ENCODE measurements around the gene FICD. TPM values are rescaled to one million over a fixed set of nuclear protein-coding genes. Genes with fewer than 3 reads are reported as not detected.

Gene FICD
- total RNA-seq, 6 experiments from 2014 or later = 8.5 to 12.1 (median 9.9) TPM

DNA sequence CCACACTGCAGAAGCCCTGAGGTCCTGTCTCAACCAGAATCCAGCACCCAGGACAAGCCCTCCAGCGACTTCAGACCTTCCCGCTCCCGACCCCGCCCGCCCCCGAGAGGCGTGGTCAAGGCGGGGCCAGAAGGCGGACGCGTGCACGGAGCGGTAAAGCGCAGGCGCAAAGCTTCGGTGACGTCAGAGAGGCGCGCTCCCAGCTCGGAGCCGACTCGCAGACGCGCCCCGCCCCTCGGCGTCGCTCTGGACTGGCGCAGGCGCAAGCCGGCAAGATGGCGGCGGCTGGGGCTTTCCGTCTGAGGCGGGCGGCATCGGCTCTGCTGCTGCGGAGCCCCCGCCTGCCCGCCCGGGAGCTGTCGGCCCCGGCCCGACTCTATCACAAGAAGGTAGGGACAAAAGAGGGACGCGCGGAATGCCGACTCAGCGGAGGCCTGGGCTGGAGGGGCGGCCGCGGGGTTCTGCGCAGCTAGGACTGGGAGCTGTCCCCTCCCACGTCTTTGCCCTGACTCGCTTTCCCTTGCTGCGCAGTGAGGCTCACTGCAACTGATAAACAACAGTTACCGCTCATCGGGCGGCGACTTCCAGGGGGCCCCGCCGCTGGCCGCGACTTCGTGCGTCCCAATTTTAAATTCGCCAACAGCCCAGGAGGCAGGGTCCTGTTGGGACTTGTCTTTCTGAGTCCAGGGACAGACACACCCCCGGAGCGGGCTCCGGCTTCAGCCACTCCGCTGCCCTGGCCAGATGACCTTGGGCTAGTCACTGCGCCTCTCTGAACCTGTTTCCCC, 47.5 kb downstream of the FICD start, which contains the start of gene ISCU:
Gene ISCU (plus strand): TSS at position 249 of the 788 bp plus-strand sequence. CDS start 27 bp downstream, at position 276.
- peak within 1 kb of the TSS; percentile 99 for H3K4me3 Mint-ChIP-seq
- H3K27ac Mint-ChIP-seq = peak within 1 kb of the TSS; percentile 99
- peaks cover 3% of the 10 kb centered on the region; the same call in 1 of the 2 replicates for H3K27me3 Mint-ChIP-seq (ENCODE audit: insufficient read depth)
- TF ChIP-seq, protein P1, sequence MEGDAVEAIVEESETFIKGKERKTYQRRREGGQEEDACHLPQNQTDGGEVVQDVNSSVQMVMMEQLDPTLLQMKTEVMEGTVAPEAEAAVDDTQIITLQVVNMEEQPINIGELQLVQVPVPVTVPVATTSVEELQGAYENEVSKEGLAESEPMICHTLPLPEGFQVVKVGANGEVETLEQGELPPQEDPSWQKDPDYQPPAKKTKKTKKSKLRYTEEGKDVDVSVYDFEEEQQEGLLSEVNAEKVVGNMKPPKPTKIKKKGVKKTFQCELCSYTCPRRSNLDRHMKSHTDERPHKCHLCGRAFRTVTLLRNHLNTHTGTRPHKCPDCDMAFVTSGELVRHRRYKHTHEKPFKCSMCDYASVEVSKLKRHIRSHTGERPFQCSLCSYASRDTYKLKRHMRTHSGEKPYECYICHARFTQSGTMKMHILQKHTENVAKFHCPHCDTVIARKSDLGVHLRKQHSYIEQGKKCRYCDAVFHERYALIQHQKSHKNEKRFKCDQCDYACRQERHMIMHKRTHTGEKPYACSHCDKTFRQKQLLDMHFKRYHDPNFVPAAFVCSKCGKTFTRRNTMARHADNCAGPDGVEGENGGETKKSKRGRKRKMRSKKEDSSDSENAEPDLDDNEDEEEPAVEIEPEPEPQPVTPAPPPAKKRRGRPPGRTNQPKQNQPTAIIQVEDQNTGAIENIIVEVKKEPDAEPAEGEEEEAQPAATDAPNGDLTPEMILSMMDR (IDR thresholded peaks at IDR 0.05) = no peak
- peaks cover 60% of the 10 kb centered on the region for H3K4me1 Mint-ChIP-seq (ENCODE audit: low read depth)
- DNase-seq = peak; percentile 95
- no peaks in the 10 kb centered on the region for H3K9me3 Mint-ChIP-seq
- peaks cover 21% of the 10 kb centered on the region for H3K36me3 Mint-ChIP-seq (ENCODE audit: low read depth)

DNA sequence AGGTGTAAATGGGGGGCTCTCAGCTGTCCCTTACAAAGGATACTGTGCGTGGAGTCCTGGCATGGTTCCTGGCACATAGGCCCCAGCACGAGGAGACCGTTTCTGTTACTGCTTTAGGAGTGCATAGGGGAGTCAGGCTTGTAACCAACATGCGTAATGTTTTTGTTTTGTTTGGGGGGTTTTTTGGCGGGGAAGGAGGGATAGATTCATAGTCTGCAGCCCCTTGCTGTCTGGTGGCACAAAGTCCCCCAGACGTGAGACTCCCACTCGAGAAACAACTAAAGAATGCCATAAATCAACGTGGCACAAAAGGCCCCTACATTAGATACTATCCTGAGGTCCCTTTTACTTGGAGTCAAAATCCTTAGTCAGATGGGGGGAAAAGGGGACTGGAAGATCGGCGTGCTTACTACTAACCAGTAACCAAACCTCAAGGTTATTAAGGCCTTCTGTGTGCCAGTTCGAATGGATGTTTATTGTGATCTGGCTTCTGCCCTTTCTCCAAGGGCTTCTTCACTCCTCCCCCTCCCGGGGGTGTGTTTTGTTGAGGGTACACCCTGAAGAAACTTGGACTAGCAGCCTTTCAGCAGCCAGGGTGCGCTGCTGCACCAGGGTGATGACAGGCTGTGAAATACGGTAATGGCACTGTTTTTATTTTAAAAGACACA, 48.2 kb downstream of the FICD start:
- Mint-ChIP-seq H3K27ac (peak overlapping the region; percentile 99), H3K36me3 (ENCODE audit: low read depth) (peaks cover 16% of the 10 kb centered on the region), H3K4me3 (peak overlapping the region; percentile 99), H3K9me3 (no peaks in the 10 kb centered on the region), H3K4me1 (ENCODE audit: low read depth) (peaks cover 56% of the 10 kb centered on the region), H3K27me3 (ENCODE audit: insufficient read depth) (peaks cover 3% of the 10 kb centered on the region; the same call in 1 of the 2 replicates)
- peak; percentile 82 for DNase-seq
- TF ChIP-seq, protein P1 (IDR thresholded peaks at IDR 0.05) = peak; percentile 89

DNA sequence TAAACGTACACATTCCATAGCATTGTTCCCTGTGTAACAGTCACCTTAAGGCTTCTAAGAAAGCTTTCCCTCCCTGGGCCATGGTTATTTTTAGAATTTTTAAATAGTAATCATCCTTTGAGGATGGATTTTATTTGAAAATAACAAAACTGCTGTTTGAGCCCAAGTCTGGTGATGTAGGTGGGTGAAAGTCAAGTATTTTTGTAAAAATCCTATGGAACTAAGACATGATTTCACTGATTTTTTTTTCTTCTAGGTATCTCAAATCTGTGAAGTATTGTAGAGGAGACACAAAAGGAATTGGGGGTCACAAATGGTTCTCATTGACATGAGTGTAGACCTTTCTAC, 48.7 kb downstream of the FICD start:
- Mint-ChIP-seq H3K36me3 (ENCODE audit: low read depth) (peaks cover 17% of the 10 kb centered on the region), H3K4me3 (peak overlapping the region; percentile 99), H3K27me3 (ENCODE audit: insufficient read depth) (peaks cover 3% of the 10 kb centered on the region; the same call in 1 of the 2 replicates), H3K27ac (peak overlapping the region; percentile 99; the same call in 1 of the 2 replicates), H3K9me3 (no peaks in the 10 kb centered on the region), H3K4me1 (ENCODE audit: low read depth) (peaks cover 54% of the 10 kb centered on the region)
- DNase-seq = no peak
- TF ChIP-seq, protein P1 (IDR thresholded peaks at IDR 0.05) = peak; percentile 58; the same call in 1 of the 2 replicates

DNA sequence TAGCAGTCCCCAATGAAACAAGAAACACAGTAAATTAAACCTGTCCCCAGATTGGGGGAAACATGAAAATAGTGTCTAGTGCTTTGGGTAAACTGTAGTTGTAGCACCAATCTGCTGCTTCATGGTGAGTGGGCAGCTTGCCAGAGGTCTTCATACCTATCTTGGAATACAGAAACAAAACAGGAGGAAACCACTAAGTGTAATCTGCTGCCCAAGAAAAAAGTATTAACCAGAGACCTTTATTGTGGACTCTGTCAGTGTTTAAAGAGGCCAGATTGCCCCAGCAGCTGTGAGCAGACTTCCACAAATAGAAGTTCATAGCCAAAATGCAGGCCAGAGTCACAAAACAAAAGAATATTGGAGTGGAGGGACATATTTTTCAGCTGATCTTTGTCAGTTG, 49.6 kb downstream of the FICD start:
- DNase-seq = no peak
- peaks cover 50% of the 10 kb centered on the region for H3K4me1 Mint-ChIP-seq (ENCODE audit: low read depth)
- H3K27me3 Mint-ChIP-seq (ENCODE audit: insufficient read depth) = peaks cover 3% of the 10 kb centered on the region; the same call in 1 of the 2 replicates
- TF ChIP-seq, protein P1 (IDR thresholded peaks at IDR 0.05) = no peak
- no peak overlapping the region for H3K4me3 Mint-ChIP-seq
- H3K36me3 Mint-ChIP-seq (ENCODE audit: low read depth) = peaks cover 20% of the 10 kb centered on the region
- H3K27ac Mint-ChIP-seq = no peak overlapping the region
- no peaks in the 10 kb centered on the region for H3K9me3 Mint-ChIP-seq

DNA sequence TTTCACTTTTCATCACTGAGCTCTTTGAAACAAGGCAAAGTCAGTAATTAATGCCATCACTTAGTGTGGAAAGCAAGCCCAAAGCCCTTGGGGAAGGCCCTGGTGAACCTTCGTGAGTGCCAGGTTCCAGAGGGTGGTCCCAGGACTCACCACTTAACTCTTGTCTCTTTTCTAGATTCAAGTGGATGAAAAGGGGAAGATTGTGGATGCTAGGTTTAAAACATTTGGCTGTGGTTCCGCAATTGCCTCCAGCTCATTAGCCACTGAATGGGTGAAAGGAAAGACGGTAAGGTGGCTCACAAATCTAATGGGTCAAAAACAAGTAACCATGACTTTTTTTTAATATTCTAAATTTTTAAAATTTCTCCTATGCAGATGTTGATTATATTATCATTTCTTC, 50.1 kb downstream of the FICD start:
- no peaks in the 10 kb centered on the region for H3K9me3 Mint-ChIP-seq
- DNase-seq = no peak
- H3K4me1 Mint-ChIP-seq (ENCODE audit: low read depth) = peaks cover 46% of the 10 kb centered on the region
- H3K27me3 Mint-ChIP-seq (ENCODE audit: insufficient read depth) = peaks cover 3% of the 10 kb centered on the region; the same call in 1 of the 2 replicates
- no peak overlapping the region for H3K4me3 Mint-ChIP-seq
- no peak overlapping the region for H3K27ac Mint-ChIP-seq
- TF ChIP-seq, protein P1 (IDR thresholded peaks at IDR 0.05) = no peak
- H3K36me3 Mint-ChIP-seq (ENCODE audit: low read depth) = peaks cover 20% of the 10 kb centered on the region

Data from HFFc6 (cell line).